Trophoblast cell (in vitro differentiated cells and primary cell): ENCODE data around the gene LRMDA.

Source experiments
- DNase-seq, 2 donors: peaks; one replicate each; pipeline ENCODE4 v3.0.0-alpha.2; 2016
- H2AFZ ChIP-seq: 2 replicates; pipeline ENCODE4 v1.6.1; 2013; ENCODE audit warnings: low read length, moderate library complexity, mild to moderate bottlenecking; ENCODE audit not compliant: insufficient read depth, poor library complexity
- H2AK5ac ChIP-seq: 2 replicates; pipeline ENCODE4 v1.6.1; 2013; ENCODE audit warnings: mild to moderate bottlenecking, low read length
- H2BK120ac ChIP-seq: 2 replicates; pipeline ENCODE4 v1.6.1; 2013; ENCODE audit warnings: low read length, mild to moderate bottlenecking, moderate library complexity; ENCODE audit not compliant: insufficient read depth, poor library complexity
- H2BK12ac ChIP-seq: 2 replicates; pipeline ENCODE4 v1.6.1; 2013; ENCODE audit warnings: mild to moderate bottlenecking, low read length, moderate library complexity
- H2BK5ac ChIP-seq: 2 replicates; pipeline ENCODE4 v1.6.1; 2013; ENCODE audit warnings: low read length, low read depth, moderate library complexity, mild to moderate bottlenecking; ENCODE audit not compliant: poor library complexity
- H3K14ac ChIP-seq: 2 replicates; pipeline ENCODE4 v1.6.1; 2013; ENCODE audit warnings: mild to moderate bottlenecking, low read length
- H3K18ac ChIP-seq: 2 replicates; pipeline ENCODE4 v1.6.1; 2013; ENCODE audit warnings: mild to moderate bottlenecking, low read length
- H3K23ac ChIP-seq: 2 replicates; pipeline ENCODE4 v1.6.1; 2013; ENCODE audit warnings: low read length
- H3K27ac ChIP-seq: 2 replicates; pipeline ENCODE4 v1.5.1; 2013; ENCODE audit warnings: low read depth, mild to moderate bottlenecking, inconsistent platforms, low read length, moderate library complexity
- H3K27me3 ChIP-seq: 2 replicates; pipeline ENCODE4 v1.6.1; 2013; ENCODE audit warnings: inconsistent platforms, mild to moderate bottlenecking, low read length, moderate library complexity; ENCODE audit not compliant: insufficient read depth
- H3K36me3 ChIP-seq, 2 experiments: 1 replicate in 1 of 2; 2 replicates in 1 of 2; pipeline ENCODE4 v1.6.1; 2013; ENCODE audit warnings: low read length in 2 of 2, mild to moderate bottlenecking in 2 of 2, moderate library complexity in 1 of 2; ENCODE audit not compliant: insufficient read depth in 2 of 2, control insufficient read depth in 1 of 2
- H3K4ac ChIP-seq: 2 replicates; pipeline ENCODE4 v1.6.1; 2013; ENCODE audit warnings: low read depth, mild to moderate bottlenecking, low read length, moderate library complexity
- H3K4me1 ChIP-seq, 2 experiments: 1 replicate in 1 of 2; 2 replicates in 1 of 2; pipeline ENCODE4 v1.6.1; 2013; ENCODE audit warnings: low read length in 2 of 2, mild to moderate bottlenecking in 2 of 2, moderate library complexity in 1 of 2; ENCODE audit not compliant: insufficient read depth in 2 of 2, control insufficient read depth in 1 of 2
- H3K4me2 ChIP-seq: 2 replicates; pipeline ENCODE4 v1.6.1; 2013; ENCODE audit warnings: inconsistent platforms, mild to moderate bottlenecking, low read length, moderate library complexity
- H3K4me3 ChIP-seq: 2 replicates; pipeline ENCODE4 v1.5.1; 2013; ENCODE audit warnings: mild to moderate bottlenecking, low read depth, low read length, inconsistent platforms
- H3K79me1 ChIP-seq: one replicate; pipeline ENCODE4 v1.6.1; 2013; ENCODE audit warnings: low read length
- H3K79me2 ChIP-seq: 2 replicates; pipeline ENCODE4 v1.6.1; 2013; ENCODE audit warnings: low read length, mild to moderate bottlenecking; ENCODE audit not compliant: control insufficient read depth, insufficient read depth, poor library complexity
- H3K9ac ChIP-seq: 2 replicates; pipeline ENCODE4 v1.6.1; 2013; ENCODE audit warnings: mild to moderate bottlenecking, low read length
- H3K9me3 ChIP-seq: 2 replicates; pipeline ENCODE4 v1.6.1; 2013; ENCODE audit warnings: low read depth, mild to moderate bottlenecking, control low read depth, inconsistent platforms, low read length; ENCODE audit not compliant: insufficient read depth
- H4K12ac ChIP-seq: 2 replicates; pipeline ENCODE4 v1.6.1; 2013; ENCODE audit warnings: low read depth, mild to moderate bottlenecking, low read length, moderate library complexity
- H4K8ac ChIP-seq: 2 replicates; pipeline ENCODE4 v1.6.1; 2013; ENCODE audit warnings: low read depth, mild to moderate bottlenecking, low read length, moderate library complexity
- H4K91ac ChIP-seq: one replicate; pipeline ENCODE4 v1.6.1; 2013; ENCODE audit warnings: low read depth, mild to moderate bottlenecking, low read length, moderate library complexity
- WGBS: extraction: QIAGEN DNeasy Blood & Tissue Kit; methylation state at CpG from one replicate; pipeline ENCODE4 v1.1.7; 2013; ENCODE audit warnings: missing lambda C conversion rate; ENCODE audit not compliant: insufficient read length, insufficient coverage; ENCODE audit errors: extremely low coverage; 5-methylcytosine and 5-hydroxymethylcytosine counted together

LRMDA gene

DNA sequence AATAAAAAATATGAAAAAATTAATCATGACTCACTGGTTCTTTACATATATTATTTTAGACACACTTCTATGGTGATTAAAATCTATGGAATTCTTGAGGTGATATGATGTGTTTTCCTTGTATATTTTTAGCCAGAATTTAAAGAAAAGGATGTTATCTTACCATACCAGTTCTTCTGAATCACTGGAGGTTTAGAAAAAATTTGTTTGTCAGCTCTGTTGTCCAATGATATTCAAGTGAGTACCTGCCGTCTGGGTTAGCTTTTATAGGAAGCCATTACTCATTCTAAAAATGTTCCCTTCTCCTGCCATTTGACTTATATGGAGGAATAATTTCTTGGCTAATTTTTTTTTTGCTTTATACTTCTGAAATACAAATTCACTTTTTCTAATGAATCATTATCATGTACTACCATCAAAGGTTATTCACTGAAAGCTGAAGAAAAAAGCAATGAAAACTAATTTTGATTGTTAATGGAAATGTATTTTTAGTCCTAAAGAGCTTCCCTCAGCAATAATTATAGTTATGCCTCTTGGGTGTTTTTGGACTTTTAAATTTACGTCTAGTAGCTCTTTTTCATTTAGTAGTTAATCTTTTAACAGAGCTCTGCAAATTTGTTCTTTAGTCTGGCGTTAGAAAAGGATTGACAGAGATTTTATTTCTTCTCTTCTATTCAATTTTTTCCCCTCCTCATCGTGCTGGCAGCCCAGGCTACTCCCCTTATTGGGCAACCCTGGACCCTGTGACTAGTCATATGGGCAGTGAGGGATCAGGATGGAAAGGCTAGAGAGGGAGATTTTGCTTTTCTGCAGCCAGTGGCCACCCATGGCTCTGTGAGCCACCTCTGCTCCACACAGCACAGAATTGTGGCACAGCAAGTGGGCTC, 434.2 kb downstream of the LRMDA start:
- no peak overlapping the region for H2AK5ac ChIP-seq
- DNase-seq, result no peak
- H2AFZ ChIP-seq, result no peak overlapping the region
- H3K4me2 ChIP-seq, result no peak overlapping the region
- no peaks in the 10 kb centered on the region for H3K79me1 ChIP-seq
- H2BK12ac ChIP-seq, result no peak overlapping the region
- H3K14ac ChIP-seq, result no peak overlapping the region
- H4K8ac ChIP-seq, result no peak overlapping the region
- H3K4me3 ChIP-seq, result no peak overlapping the region
- H3K27me3 ChIP-seq, result no peaks in the 10 kb centered on the region
- no peak overlapping the region for H3K23ac ChIP-seq
- H4K12ac ChIP-seq, result no peak overlapping the region
- no peak overlapping the region for H3K9ac ChIP-seq
- H3K27ac ChIP-seq, result no peak overlapping the region
- H3K18ac ChIP-seq, result no peak overlapping the region
- H3K4ac ChIP-seq, result no peak overlapping the region
- WGBS, result no CpG with 5 or more reads among the region's 4 CpGs
- H3K9me3 ChIP-seq, result no peaks in the 10 kb centered on the region
- no peak overlapping the region for H2BK120ac ChIP-seq
- no peaks in the 10 kb centered on the region for H3K79me2 ChIP-seq
- no peak overlapping the region for H2BK5ac ChIP-seq
- no peaks in the 10 kb centered on the region for H3K36me3 ChIP-seq
- H4K91ac ChIP-seq, result no peak overlapping the region
- no peaks in the 10 kb centered on the region for H3K4me1 ChIP-seq

DNA sequence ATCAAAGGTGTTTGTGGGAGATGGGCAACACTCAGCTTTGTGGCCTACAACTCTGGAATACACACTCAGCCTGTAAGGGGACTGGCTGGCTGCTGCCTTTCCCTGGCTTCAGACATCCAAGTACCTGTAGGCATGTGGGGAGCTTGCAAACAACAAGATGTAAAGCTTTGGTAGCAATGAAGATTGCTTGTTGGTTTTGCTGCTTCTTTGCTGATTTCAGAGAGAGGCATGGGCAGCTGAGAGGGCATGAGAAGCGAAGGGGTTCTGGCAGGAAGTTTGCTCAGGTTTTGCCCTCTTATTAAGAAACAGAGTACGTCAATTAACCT, 434.8 kb downstream of the LRMDA start:
- Histone ChIP-seq H2AK5ac (no peak overlapping the region), H3K18ac (no peak overlapping the region), H2BK12ac (no peak overlapping the region), H3K27ac (no peak overlapping the region), H3K4me2 (no peak overlapping the region), H2BK5ac (no peak overlapping the region), H3K4ac (no peak overlapping the region), H3K23ac (no peak overlapping the region), H3K79me1 (no peaks in the 10 kb centered on the region), H3K14ac (no peak overlapping the region), H3K4me3 (no peak overlapping the region), H3K79me2 (no peaks in the 10 kb centered on the region), H3K9me3 (no peaks in the 10 kb centered on the region), H3K9ac (no peak overlapping the region), H3K36me3 (no peaks in the 10 kb centered on the region), H4K8ac (no peak overlapping the region), H4K91ac (no peak overlapping the region), H3K4me1 (no peaks in the 10 kb centered on the region), H3K27me3 (no peaks in the 10 kb centered on the region), H2AFZ (no peak overlapping the region), H4K12ac (no peak overlapping the region), H2BK120ac (no peak overlapping the region)
- DNase-seq, result no peak
- no CpG with 5 or more reads among the region's 2 CpGs for WGBS

DNA sequence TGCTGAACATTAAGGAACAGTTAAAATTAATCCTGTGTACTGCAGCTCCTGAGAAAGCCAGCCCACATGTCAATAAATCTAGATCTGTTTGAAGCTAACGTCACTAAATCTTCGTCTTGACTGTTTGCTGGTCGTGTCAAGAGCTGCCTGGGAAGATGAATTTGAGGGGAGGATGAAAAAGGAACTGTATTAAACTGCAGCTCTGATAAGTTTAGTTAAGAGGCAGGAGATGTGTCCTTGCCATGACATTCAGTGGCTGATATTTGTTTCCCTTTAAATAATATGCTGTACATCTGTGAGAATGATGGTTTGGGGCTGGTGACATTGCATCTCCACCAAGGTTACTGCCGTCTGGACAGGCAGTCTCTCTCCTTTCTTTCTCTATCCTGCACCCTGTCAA, 435.3 kb downstream of the LRMDA start:
- Histone ChIP-seq H2AK5ac (no peak overlapping the region), H3K4me1 (no peaks in the 10 kb centered on the region), H2BK12ac (no peak overlapping the region), H3K4me3 (no peak overlapping the region), H2BK5ac (no peak overlapping the region), H3K9ac (no peak overlapping the region), H3K14ac (no peak overlapping the region), H3K23ac (no peak overlapping the region), H4K91ac (no peak overlapping the region), H4K8ac (no peak overlapping the region), H4K12ac (no peak overlapping the region), H2AFZ (no peak overlapping the region), H2BK120ac (no peak overlapping the region), H3K9me3 (no peaks in the 10 kb centered on the region), H3K18ac (no peak overlapping the region), H3K4me2 (no peak overlapping the region), H3K27me3 (no peaks in the 10 kb centered on the region), H3K36me3 (no peaks in the 10 kb centered on the region), H3K4ac (no peak overlapping the region), H3K79me1 (no peaks in the 10 kb centered on the region), H3K27ac (no peak overlapping the region), H3K79me2 (no peaks in the 10 kb centered on the region)
- no CpG with 5 or more reads among the region's 4 CpGs for WGBS
- no peak for DNase-seq

DNA sequence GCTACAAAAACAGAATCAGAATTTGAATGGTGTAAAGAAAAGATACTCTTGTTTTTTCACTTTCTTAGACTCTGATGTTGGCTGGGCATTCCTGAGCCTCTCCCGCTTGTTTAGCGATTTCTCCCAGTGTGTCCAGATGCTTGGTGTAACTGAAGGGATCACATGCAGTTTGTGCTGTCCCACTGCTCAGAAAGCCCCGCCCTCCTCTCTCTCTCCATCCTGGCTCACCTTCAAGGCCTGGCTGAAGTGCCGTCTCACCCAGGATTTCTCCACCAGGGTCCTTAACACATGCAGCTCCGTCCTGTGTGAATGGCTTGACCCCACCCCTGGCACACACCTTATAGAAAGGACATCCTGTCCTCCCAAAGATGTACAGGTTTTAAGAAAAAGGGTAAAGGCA, 437.1 kb downstream of the LRMDA start:
- Histone ChIP-seq H3K9ac (no peak overlapping the region), H2BK120ac (no peak overlapping the region), H3K23ac (no peak overlapping the region), H3K27me3 (no peaks in the 10 kb centered on the region), H3K4me2 (no peak overlapping the region), H4K8ac (no peak overlapping the region), H2BK5ac (no peak overlapping the region), H3K79me1 (no peaks in the 10 kb centered on the region), H4K12ac (no peak overlapping the region), H3K4me1 (no peaks in the 10 kb centered on the region), H4K91ac (no peak overlapping the region), H3K79me2 (no peaks in the 10 kb centered on the region), H3K14ac (no peak overlapping the region), H3K27ac (no peak overlapping the region), H3K4ac (no peak overlapping the region), H2AFZ (no peak overlapping the region), H3K18ac (no peak overlapping the region), H2BK12ac (no peak overlapping the region), H3K36me3 (no peaks in the 10 kb centered on the region), H2AK5ac (no peak overlapping the region), H3K9me3 (no peaks in the 10 kb centered on the region), H3K4me3 (no peak overlapping the region)
- WGBS, result no CpG with 5 or more reads among the region's 5 CpGs
- DNase-seq, result no peak
